Suppressor macrophage treated with lipopolysaccharide for 4 hours (primary cell): Measurements from ENCODE around the gene RBM23.
"Not testable (repeated sequence)": the region's sequence is repeated elsewhere in the genome, so short reads cannot be mapped to it uniquely, and the experiment has no call there.

Experiments used
- DNase-seq: peaks from one replicate; pipeline ENCODE4 v3.0.0-alpha.2; 2020

RBM23 gene

DNA sequence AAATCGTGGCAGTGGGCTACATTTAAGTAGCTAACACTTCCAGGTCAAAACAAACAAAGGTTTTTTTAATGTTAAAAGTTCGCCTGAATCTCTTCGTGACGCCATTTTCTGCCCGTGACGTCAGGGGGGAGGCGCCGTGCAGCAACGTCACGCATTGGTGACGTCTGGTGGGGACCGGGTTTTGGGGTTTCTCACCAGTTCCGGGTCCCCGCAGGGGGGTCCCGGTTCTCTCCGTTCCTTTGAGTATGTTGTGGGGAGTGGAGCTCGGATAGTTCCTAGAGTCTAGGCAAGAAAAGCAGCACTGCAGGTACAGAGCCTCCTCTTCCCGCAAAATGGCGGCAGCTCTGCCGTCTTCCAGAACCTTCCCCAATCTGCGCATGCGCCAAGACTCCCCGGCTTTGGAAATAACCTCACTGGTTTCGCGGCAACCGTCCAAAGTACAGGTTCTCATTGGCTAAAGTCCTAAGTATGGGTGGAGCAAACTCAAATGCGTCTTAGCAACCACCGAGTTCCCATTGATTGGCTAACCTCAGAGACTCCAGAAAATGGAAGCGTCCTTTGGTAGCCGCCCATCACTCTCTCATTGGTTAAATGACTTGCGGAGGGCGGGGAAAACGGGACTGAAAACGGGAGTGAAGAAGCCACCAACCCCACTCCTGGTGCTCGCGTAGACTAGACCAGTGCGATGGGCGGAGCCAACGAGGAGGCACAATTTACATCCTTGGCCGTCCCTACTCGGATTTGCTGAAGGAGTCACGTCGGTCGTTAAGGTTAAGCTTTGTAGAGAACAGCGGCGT, at the start of gene RBM23:
TSS of gene RBM23 (minus strand) at position 346 of the 797 bp plus-strand sequence.
- DNase-seq, result peak; percentile 100

DNA sequence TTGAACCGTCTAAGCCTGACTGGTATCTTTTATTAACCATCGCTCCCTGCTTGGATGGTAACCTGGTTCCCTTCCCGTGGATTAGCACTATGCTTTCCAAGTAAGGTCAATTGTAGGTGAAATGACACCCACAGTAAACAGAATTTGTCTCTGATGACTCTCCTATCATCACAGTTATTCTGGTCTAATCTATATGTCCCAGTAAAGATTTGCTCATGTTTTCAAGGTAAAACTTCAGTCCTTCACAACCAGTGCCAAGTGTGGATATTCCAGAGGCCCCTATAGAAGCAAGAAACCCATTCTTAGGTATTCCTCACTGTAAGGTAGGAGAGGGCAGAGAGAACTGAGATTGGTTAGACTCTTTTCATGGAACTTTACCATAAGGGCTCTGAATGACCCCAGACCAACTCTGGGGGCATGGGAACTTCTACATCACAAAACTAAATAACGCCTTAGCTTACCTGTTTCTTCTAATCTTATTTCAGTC, 47.9 kb upstream of the RBM23 start:
- no peak for DNase-seq

DNA sequence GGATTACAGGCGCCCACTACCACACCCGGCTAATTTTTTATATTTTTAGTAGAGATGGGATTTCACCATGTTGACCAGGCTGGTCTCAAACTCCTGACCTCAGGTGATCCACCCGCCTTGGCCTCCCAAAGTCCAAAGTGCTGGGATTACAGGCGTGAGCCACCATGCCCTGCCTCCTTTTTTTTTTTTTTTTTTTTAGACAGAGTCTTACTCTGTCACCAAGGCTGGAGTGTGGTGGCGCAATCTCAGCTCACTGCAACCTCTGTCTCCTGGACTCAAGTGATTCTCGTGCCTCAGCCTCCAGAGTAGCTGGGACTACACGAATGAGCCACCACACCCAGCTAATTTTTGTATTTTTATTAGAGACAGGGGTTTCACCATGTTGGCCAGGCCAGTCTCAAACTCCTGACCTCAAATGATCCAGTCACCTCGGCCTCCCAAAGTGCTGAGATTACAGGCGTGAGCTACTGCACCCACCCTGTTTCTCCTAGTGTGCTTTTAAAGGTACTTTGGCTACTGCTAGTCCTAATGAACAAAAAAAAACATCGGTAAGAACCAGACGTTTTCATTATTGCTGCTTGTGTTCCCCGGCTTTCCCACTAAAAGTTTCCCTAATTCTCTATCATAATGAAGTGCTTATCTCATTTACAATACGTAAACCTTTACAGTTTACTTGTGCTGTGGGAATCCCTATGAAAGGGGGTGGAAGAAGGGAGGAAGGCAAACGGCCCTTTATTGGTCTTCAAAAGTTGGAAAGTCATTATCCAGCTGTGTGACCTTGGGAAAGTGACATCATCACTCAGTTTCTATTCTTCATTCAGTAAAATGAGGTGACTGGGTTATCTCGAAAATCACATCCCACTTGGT, 47.2 kb upstream of the RBM23 start:
- DNase-seq, result not testable (repeated sequence)

DNA sequence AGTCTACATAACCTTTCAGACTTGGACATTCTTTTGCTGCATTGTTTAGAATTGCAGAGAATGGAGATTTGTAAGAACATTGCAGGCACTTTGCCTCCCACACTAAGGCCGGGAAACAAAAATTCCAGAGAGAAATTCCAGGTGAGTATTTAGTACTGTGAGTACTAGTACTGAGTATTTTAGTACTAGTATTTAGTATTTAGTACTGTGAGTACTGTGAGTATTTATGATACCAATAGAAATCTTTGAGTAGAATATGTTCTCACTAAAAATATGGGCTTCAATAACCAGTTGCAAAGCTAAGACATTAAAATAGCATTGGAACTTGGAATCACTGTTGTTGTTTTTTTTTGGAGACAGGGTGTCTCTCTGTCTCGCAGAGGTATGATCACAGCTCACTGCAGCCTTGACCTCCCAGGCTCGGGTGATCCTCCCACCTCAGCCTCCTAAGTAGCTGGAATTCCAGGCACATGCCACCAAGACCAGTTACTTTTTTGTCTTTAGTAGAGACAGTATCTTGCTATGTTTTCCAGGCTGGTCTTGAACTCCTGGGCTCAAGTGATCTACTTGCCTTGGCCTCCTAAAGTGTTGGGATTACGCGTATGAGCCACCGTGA, 43.2 kb upstream of the RBM23 start:
- DNase-seq, result no peak

DNA sequence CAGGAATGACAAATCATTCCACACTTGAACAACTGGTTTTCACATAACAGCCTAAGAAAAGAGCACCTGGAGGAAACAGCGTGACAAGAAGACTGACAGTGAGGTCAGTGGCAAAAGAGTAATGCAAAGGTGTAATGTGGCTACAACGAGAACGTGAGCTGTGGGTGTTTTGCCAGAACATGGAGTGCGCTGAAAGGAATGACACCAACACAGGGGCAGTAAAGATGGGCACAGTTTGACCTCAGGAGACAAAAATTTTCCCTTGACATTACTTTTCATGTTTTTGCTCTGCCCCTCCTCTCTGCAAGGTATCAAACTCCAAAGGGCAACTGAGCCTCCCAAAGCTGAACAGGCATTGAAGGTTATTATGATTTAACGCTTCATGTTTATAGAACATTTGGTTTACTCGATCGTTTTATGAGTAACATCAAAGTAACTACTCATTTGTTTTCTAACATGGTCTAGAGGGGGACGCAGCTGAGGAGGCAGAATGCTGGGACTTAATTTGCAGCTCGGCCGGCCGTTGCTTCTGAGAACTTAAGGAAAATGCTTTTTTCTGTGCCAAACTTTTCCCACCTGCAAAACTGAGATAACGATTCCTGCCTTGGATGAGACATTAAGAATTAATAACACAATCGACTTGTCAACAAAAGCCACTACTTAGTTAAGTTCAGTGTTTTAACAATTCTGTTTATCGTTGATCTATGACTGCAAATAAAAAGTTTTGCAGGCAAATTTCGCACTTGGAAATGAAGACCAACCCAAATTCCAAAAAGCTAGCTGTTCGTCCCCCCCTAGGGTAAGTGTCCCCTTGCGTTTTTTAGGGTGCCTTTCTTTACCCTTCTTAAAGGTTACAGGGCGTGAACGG, 37.0 kb upstream of the RBM23 start:
- no peak for DNase-seq

DNA sequence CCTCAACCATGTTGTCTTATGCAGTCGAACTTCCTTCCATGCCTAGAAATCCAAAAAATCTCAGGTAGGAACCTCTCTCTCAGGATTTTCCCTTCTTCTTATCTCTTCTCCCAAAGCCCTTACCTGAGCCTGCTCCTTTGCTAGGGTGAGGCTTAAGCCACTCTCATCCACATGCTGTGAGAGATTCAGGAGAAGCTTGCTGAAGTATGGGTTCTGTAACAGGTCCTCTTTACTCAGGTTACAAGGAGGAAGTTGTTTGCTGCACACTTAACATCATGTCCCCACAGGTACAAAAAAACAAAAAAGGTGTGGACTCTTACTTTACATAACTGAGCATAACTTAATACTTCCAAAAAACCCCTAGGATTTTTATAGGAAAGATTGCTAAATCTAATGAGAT, 33.5 kb upstream of the RBM23 start:
- DNase-seq, result no peak

DNA sequence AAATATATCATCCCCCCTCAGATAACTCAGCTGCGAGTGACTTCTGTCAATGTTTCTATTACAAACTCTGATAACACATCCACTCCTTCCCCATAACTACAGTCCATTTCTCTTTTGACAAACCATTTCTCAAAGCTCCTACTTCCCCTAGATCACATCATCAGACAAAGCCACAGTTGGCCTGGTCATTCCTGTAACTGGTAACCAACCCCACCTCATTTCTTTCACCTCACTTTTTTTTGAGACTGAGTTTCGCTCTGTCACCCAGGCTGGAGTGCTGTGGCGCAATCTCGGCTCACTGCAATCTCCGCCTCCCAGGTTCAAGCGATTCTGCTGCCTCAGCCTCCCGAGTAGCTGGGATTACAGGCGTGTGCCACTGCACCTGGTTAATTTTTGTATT, 32.8 kb upstream of the RBM23 start:
- peak; percentile 61 for DNase-seq

DNA sequence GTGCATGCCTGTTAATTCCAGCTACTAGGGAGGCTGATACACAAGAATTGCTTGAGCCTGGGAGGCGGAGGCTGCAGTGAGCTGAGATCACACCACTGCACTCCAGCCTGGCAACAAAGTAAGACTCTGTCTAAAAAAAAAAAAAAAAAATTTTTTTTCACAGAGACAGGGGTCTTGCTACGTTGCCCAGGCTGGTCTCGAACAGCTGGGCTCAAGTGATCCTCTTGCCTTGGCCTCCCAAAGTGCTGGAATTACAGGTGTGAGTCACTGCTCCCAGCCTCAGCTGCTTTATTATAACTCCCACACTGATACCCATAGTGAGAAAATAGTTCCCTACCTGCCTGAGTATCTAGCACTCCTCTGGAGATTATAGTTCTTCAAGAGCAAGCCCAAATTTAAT, 26.7 kb upstream of the RBM23 start:
- DNase-seq, result no peak

DNA sequence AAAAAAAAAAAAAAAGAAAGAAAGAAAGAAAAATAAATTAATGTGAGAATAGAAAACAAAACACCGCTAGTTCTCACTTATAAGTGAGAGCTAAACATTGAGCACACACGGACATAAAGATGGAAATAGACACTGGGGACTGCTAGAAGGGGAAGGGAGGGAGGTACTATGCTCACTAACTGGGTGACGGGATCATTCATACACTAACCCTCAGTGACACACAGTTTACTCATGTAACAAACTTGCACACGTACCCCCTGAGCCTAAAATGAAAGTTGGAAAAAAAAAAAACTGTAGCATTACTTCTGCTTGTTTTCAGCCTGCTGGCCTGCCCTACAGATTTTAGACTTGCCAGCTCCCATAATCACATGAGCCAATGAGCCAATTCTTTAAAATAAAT, 20.7 kb upstream of the RBM23 start:
- no peak for DNase-seq

DNA sequence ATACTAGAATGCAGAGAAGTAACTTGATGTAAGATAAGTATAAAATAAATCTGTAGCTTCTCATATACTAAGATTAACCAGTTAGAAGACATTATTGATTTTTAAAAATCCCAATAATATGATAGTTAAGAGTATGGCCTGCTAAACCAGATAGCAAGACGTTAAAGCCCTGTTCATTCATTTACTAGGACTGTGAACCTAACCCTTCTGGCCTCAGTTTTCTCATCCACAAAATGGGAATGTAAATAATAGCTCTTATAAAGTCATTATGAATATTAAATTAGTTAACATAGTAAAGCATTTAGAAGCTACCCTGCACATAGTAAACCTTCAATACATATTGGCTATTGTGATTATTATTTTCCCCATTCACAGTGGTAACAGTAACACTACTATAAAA, 16.2 kb upstream of the RBM23 start:
- no peak for DNase-seq

DNA sequence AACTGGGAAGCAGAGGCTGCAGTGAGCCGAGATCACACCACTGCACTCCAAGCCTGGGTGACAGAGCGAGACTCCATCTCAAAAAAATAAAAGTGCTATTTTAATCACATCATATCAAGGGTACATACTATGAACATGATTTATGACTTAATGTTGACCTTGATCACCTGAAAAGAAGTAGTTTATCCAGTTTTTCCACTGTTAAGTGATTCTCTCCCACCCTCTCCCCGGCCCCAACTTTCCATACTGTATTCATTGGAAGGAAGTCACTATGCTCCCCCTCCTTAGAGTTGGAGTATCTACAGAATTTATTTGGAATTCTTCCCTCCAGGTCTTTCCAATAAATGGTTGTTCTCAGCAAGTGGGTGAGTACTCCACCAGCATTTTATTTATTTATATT, 13.2 kb upstream of the RBM23 start:
- DNase-seq, result no peak

DNA sequence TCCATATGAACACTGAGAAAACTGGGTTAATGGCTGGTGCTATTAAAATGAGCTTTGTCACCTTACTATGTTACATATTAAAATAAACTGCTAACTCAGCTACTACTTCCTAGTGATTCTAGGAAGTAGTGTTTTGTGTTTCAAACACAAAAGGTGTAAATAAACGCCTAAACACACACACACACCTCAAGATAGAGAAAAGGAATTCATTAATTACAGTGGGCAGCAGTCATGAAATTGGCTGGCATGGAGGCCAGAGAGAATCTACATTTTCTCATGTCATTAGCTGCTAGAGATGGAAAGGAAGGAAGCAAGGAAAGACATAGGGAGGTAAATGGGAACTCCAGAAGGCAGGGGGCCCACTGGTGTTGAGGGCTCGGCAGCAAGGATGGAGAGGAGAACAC, 11.0 kb upstream of the RBM23 start:
- DNase-seq, result no peak

DNA sequence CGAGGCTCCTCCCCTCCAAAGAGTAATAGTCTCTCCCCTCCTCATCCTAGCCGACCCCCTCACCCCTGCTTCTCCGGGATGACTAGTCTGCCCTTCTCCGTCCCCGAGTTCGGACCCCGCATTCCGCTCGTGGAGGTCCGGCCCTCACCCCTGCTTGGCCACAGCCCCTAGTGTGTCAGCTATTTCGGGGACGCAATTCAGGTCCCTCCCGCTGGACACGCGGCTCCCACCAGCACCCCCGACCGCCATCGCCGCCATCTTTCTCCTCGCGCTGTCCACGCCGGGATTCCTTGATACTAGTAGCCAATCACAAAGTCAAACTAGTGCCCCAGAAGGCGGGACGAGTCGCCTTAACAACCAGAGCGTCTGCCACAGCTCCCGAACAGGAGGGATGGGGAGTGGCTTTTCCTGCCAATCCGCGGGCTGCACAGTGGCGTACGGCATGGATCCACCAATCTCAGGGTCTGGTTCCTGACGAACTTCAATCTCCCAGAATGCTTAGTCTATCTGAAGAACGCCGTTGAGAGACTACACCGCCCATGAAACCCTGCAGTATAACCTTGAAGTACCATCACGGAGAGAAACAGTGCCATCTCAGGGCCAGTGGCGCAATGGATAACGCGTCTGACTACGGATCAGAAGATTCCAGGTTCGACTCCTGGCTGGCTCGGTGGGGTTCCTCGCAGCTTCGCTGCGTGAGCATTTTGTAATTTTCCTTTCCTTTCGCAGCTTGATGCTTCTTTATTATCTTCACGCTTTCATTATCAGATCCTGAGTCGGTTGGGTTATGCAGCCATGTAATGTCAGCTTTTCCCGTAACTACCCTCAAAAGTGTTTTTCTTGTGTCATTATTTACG, 10.4 kb upstream of the RBM23 start, which contains the start of gene PRMT5:
TSS of gene PRMT5 (minus strand) at position 273 of the 857 bp plus-strand sequence. CDS start at position 258, 15 bp downstream.
- DNase-seq, result peak; percentile 99

DNA sequence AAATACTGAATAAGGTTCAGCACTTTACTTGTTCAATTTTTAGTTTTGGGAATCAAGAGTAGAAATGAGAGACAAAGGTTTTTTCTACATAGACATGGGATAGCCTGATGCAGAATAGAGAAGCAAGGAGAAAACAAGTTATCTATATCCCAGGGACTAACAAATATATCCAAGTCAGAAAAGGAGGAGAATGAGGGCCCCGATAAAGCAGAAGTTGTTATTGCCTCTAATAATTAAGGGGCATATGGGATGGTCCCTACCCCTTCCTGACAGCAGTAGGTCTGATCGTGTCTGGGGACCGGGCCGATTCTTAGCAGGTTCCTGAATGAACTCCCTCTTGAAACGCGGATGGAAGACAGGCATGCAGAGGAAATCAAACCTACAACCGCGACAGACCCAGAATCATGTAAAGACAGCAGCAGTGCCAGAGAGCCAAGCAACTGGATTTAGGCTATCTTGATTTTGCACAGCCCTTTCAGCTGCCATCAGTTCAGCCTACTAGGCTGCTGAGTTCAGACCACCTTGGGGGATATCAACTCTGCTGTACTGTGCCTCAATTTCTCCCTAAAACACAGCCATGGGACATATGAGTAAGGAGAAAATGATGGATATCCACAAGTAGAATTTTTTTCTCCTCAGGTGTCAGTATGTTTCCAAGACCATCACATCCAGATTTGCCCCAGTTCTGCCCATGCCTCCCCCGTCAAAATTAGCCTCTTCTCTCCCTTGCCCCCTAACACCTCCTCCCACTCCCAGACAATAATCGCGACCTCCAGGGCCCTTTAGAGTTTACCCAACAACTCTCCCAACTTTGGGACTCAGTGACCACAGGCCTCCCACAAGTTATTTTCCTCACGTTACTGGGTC, 9.5 kb upstream of the RBM23 start:
- no peak for DNase-seq

DNA sequence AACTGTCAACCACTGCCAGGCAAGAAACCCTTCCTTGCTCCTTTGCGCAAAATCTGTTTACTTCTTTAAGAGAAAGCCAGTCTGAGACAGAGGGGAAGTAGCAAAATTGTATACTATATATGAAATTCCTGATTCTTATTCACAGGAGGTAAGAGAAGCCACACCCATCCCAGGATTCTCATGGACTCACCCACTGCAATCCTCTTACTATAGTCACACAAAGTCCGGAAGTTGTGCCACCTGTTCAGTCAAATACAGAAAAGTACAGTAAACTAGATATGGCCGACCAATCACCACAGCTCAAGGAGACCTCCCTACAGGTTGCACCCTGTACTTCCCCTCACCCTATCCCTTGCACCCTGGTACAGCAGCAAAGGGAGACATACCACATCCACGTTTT, 7.4 kb upstream of the RBM23 start:
- DNase-seq, result no peak

DNA sequence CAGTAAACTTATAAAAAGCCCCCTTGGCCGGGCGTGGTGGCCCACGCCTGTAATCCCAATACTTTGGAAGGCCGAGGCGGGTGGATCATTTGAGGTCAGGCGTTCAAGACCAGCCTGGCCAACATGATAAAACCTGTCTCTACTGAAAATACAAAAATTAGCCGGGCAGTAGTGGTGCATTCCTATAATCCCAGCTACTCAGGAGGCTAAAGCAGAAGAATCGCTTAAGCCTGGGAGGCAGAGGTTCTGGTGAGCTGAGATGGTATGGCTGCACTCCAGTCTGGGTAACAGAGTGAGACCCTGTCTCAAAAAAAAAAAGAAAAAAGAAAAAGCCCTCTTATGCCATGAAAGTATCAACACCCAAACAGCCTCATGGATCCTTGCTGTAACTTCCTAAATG, 6.6 kb upstream of the RBM23 start:
- DNase-seq, result no peak

DNA sequence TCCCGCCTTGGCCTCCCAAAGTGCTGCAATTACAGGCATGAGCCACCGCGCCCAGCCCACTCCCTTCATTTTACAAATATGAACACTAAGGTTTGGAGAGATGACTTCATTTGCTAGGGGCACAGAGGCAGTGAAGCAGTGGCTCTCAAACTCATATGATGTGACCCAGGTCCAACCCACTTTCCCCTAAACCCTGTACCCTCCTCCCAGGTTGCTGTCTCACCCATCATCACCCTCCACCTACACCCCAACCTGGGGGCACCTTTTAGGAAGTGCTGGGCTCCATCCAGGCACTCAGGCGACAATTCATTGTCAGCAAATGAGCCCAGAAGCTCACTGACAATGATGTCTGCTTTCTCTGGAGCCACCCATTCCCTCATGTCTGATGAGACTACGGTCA, 4.8 kb upstream of the RBM23 start:
- DNase-seq, result no peak

DNA sequence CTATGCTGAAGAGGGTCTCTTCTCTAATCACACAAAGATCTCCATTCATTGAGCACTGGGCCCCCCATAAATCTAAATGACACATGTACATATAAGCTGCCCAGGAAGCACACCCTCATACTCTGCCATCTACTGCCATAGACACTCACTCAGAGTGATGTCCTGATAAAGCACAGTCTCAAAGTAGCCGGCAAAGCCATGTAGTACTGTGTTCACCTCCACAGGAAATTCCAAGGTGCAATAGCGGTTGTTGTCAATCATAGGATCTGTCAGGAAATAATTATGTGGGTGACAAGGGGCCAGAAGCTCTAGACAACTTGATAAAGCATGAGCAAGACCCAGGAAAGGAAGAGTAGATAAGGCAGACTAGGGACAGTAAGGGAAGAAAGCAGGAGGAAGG, 3.3 kb upstream of the RBM23 start:
- DNase-seq, result no peak

DNA sequence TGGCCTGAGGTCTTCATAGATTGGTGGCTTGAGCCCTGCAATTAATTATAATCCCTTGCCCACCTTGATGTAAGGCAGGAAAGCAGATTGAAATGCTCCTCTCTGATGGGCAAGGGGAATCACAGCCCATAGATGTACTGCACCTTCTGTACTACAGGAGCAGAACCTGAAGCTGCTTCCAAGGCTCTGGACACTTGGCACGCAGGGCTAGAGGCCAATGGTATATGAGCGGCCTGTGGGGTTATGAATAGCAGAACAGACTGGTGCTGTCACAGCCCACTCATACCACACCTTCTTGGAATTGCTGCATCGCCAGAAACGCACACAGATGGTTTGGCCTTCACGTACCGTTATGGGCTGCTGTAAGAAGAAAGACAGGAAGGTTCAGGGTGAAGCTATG, 1.7 kb upstream of the RBM23 start:
- no peak for DNase-seq

DNA sequence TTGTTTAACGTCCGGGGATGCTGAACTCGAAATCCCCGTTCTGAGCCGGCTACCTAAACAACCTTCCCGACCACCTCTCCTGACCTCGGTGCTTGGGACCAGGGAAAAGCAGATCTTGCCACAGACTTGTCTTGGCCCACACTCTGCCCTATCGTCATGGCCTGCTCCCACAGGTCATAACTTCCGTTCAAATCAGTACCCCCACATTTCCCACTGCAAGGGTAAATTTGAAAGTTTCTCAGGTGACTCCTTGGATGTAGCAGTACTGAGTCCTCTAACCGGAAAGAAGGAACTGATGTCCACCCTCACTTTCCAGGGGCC, 612 bp upstream of the RBM23 start:
- DNase-seq, result no peak
